ENCODE data around the gene NDUFA1. TPM values are rescaled to one million over a fixed set of nuclear protein-coding genes. Genes with fewer than 3 reads are reported as not detected.

NDUFA1 gene
- total and polyA plus RNA-seq, 9 of the 15 experiments (the other 6 are each of a cell fraction or from before 2014, with no cell fraction given): 162 to 1,285 (median 383) TPM

GRCh38 chrX:119916310-119916709 is 44.7 kb downstream of the NDUFA1 start (continued):
- TF ChIP-seq ZNF121 (CRISPR knock-in tag; conservative IDR thresholded peaks at IDR 0.05): no peak
- TF ChIP-seq, protein P1, sequence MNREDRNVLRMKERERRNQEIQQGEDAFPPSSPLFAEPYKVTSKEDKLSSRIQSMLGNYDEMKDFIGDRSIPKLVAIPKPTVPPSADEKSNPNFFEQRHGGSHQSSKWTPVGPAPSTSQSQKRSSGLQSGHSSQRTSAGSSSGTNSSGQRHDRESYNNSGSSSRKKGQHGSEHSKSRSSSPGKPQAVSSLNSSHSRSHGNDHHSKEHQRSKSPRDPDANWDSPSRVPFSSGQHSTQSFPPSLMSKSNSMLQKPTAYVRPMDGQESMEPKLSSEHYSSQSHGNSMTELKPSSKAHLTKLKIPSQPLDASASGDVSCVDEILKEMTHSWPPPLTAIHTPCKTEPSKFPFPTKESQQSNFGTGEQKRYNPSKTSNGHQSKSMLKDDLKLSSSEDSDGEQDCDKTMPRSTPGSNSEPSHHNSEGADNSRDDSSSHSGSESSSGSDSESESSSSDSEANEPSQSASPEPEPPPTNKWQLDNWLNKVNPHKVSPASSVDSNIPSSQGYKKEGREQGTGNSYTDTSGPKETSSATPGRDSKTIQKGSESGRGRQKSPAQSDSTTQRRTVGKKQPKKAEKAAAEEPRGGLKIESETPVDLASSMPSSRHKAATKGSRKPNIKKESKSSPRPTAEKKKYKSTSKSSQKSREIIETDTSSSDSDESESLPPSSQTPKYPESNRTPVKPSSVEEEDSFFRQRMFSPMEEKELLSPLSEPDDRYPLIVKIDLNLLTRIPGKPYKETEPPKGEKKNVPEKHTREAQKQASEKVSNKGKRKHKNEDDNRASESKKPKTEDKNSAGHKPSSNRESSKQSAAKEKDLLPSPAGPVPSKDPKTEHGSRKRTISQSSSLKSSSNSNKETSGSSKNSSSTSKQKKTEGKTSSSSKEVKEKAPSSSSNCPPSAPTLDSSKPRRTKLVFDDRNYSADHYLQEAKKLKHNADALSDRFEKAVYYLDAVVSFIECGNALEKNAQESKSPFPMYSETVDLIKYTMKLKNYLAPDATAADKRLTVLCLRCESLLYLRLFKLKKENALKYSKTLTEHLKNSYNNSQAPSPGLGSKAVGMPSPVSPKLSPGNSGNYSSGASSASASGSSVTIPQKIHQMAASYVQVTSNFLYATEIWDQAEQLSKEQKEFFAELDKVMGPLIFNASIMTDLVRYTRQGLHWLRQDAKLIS (CRISPR knock-in tag; IDR thresholded peaks at IDR 0.05): no peak
- TF ChIP-seq BDP1 (IDR thresholded peaks at IDR 0.05; ENCODE audit: insufficient read depth, insufficient read length): no peak
- TF ChIP-seq MAFG (tag; conservative IDR thresholded peaks at IDR 0.05): no peak
- TF ChIP-seq ZBED1 (IDR thresholded peaks at IDR 0.05): no peak
- TF ChIP-seq, protein P2, sequence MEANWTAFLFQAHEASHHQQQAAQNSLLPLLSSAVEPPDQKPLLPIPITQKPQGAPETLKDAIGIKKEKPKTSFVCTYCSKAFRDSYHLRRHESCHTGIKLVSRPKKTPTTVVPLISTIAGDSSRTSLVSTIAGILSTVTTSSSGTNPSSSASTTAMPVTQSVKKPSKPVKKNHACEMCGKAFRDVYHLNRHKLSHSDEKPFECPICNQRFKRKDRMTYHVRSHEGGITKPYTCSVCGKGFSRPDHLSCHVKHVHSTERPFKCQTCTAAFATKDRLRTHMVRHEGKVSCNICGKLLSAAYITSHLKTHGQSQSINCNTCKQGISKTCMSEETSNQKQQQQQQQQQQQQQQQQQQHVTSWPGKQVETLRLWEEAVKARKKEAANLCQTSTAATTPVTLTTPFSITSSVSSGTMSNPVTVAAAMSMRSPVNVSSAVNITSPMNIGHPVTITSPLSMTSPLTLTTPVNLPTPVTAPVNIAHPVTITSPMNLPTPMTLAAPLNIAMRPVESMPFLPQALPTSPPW (CRISPR knock-in tag; IDR thresholded peaks at IDR 0.05): no peak
- no peak for TF ChIP-seq RBM17 (IDR thresholded peaks at IDR 0.05; ENCODE audit: borderline replicate concordance, low read depth, low read length)

Data from K562 (cell line).